Cardiac muscle cell (in vitro differentiated cells and primary cell): ENCODE data around the gene DHX35. TPM values are rescaled to one million over a fixed set of nuclear protein-coding genes. Genes with fewer than 3 reads are reported as not detected.
A peak's percentile ranks its signal among the peaks of the same experiment; 100 is the strongest.

Experiments
- DNase-seq, 2 donors: peaks; one replicate each; pipeline versions ENCODE4 v3.0.0 to v3.0.0-alpha.2; 2010 to 2017; ENCODE audit warnings: low read depth in 1 of 2, low spot score in 1 of 2
- H3K27ac ChIP-seq: fragments of 200-600 bp; sonication (generic); 2 replicates; pipeline ENCODE4 v1.5.1; 2016
- H3K27me3 ChIP-seq: fragments of 200-600 bp; sonication (generic); 2 replicates; pipeline ENCODE4 v1.6.0; 2016; ENCODE audit warnings: control low read depth
- H3K36me3 ChIP-seq: fragments of 200-600 bp; sonication (generic); 2 replicates; pipeline ENCODE4 v1.5.1; 2016; ENCODE audit warnings: control low read depth
- H3K4me1 ChIP-seq: fragments of 200-600 bp; sonication (generic); 2 replicates; pipeline ENCODE4 v1.8.1; 2017; ENCODE audit warnings: low read depth, mild to moderate bottlenecking, mixed run types
- H3K4me3 ChIP-seq: fragments of 200-600 bp; sonication (generic); 2 replicates; pipeline ENCODE4 v1.5.1; 2016; ENCODE audit warnings: mild to moderate bottlenecking
- H3K9me3 ChIP-seq: fragments of 200-600 bp; sonication (generic); 2 replicates; pipeline ENCODE4 v1.5.1; 2017; ENCODE audit warnings: low read depth, mild to moderate bottlenecking, control low read depth
- CTCF ChIP-seq: IDR thresholded peaks from 2 replicates; pipeline ENCODE4 v1.5.1; 2012; ENCODE audit warnings: low read depth, mild to moderate bottlenecking, low read length
- polyA plus RNA-seq: library from polyadenylated mRNA; unstranded; fragments of >200 nt; fragmentation: Nextera tagmentation; extraction: Ambion mirVana; gene quantifications from 2 replicates; pipeline ENCODE4 v1.2.1, GENCODE V29; 2016
- total RNA-seq: library from RNA; depleted of rRNA; stranded (reverse); fragments of >200 nt; gene quantifications from 2 replicates; pipeline ENCODE4 v1.2.3, GENCODE V29; 2016

Gene DHX35
- total and polyA plus RNA-seq, 2 experiments from 2014 or later, result 8.9 to 10.4 TPM

GRCh38 chr20:39042279-39043150 is 80.4 kb downstream of the DHX35 start:
- H3K36me3 ChIP-seq, result peaks cover 7% of the 10 kb centered on the region
- peak in 1 of 2 donors; percentile 8 for DNase-seq
- no peaks in the 10 kb centered on the region for H3K27me3 ChIP-seq
- TF ChIP-seq CTCF, result no peak
- no peak overlapping the region for H3K4me3 ChIP-seq
- H3K27ac ChIP-seq, result no peak overlapping the region
- H3K4me1 ChIP-seq, result no peaks in the 10 kb centered on the region
- H3K9me3 ChIP-seq, result no peaks in the 10 kb centered on the region

GRCh38 chr20:39044501-39044900 is 82.4 kb downstream of the DHX35 start:
- Histone ChIP-seq H3K4me1 (no peaks in the 10 kb centered on the region), H3K4me3 (no peak overlapping the region), H3K9me3 (no peaks in the 10 kb centered on the region), H3K36me3 (no peaks in the 10 kb centered on the region), H3K27me3 (no peaks in the 10 kb centered on the region), H3K27ac (no peak overlapping the region)
- DNase-seq, result no peak
- no peak for TF ChIP-seq CTCF

- no peak overlapping the region for H3K4me3 ChIP-seq
- no peaks in the 10 kb centered on the region for H3K27me3 ChIP-seq
- H3K36me3 ChIP-seq, result no peaks in the 10 kb centered on the region
- DNase-seq, result no peak
- no peaks in the 10 kb centered on the region for H3K4me1 ChIP-seq
- H3K27ac ChIP-seq, result no peak overlapping the region
- no peaks in the 10 kb centered on the region for H3K9me3 ChIP-seq
- TF ChIP-seq CTCF, result no peak
Measured at GRCh38 chr20:39045676-39046075, 83.5 kb downstream of the DHX35 start.

GRCh38 chr20:39047417-39047985 is 85.4 kb downstream of the DHX35 start:
- Histone ChIP-seq H3K27me3 (no peaks in the 10 kb centered on the region), H3K36me3 (no peaks in the 10 kb centered on the region), H3K4me1 (no peaks in the 10 kb centered on the region), H3K4me3 (no peak overlapping the region), H3K9me3 (no peaks in the 10 kb centered on the region), H3K27ac (no peak overlapping the region)
- DNase-seq, result no peak
- TF ChIP-seq CTCF, result no peak

GRCh38 chr20:39048000-39048696 is 86.0 kb downstream of the DHX35 start:
- no peaks in the 10 kb centered on the region for H3K27me3 ChIP-seq
- DNase-seq, result peak; percentile 85 to 86
- H3K4me1 ChIP-seq, result no peaks in the 10 kb centered on the region
- H3K27ac ChIP-seq, result no peak overlapping the region
- no peaks in the 10 kb centered on the region for H3K36me3 ChIP-seq
- no peaks in the 10 kb centered on the region for H3K9me3 ChIP-seq
- H3K4me3 ChIP-seq, result no peak overlapping the region
- peak; percentile 99 for TF ChIP-seq CTCF
